T-helper 1 cell treated with Interleukin-12 subunit alpha and Interleukin-12 subunit beta and Interleukin-4 antibody, amounts not matched to agents 30 ng/mL and 1 ng/mL, for 36 hours (primary cell): Measurements from ENCODE around the gene TMEM11. TPM values are rescaled to one million over a fixed set of nuclear protein-coding genes. Genes with fewer than 3 reads are reported as not detected.

Experiments used
- intact Hi-C: fragments of 100-400 bp; cut with micrococcal nuclease; formaldehyde crosslinking; loops from one replicate; pipeline ENCODE4 v1.15.1; 2024
- total RNA-seq: library from RNA; stranded (reverse); gene quantifications from 2 replicates; pipeline ENCODE4 v1.2.3, GENCODE V29; 2022

The TMEM11 gene
- total RNA-seq, result 21.4 and 23.2 TPM in 2 replicates

GRCh38 chr17:21214015-21214776, at the start of gene TMEM11:
Gene TMEM11 (minus strand): TSS chr17:21214161. CDS start chr17:21214152, 9 bp downstream.
- intact Hi-C loops, result loop anchor here (1.0 to 5.0 kb wide), 14 partner anchors 25 to 1237 kb away; partner anchors contain the start of genes AKAP10, DHRS7B, MAP2K3 and NATD1

- intact Hi-C loops, result no loop called here
Measured at GRCh38 chr17:21263376-21263775, 49.4 kb upstream of the TMEM11 start.

- intact Hi-C loops, result no loop called here
Measured at GRCh38 chr17:21262259-21262993, 48.5 kb upstream of the TMEM11 start.

GRCh38 chr17:21258593-21258992, 44.6 kb upstream of the TMEM11 start:
- intact Hi-C loops, result no loop called here

- intact Hi-C loops, result loop anchor here (1.0 kb wide), 10 partner anchors 21 to 297 kb away; partner anchors contain the start of genes DHRS7B, MAP2K3, TMEM11 and USP22
Measured at GRCh38 chr17:21253646-21254441, 39.9 kb upstream of the TMEM11 start.

GRCh38 chr17:21252796-21253645, 39.1 kb upstream of the TMEM11 start, which contains the start of gene NATD1:
Gene NATD1 (minus strand): TSS chr17:21253410. CDS start chr17:21253264, 146 bp downstream.
- intact Hi-C loops, result loop anchor here (1.0 kb wide), 10 partner anchors 22 to 298 kb away; partner anchors contain the start of genes DHRS7B, MAP2K3, TMEM11 and USP22

- intact Hi-C loops, result no loop called here
Measured at GRCh38 chr17:21252289-21252795, 38.4 kb upstream of the TMEM11 start.

- intact Hi-C loops, result no loop called here
Measured at GRCh38 chr17:21251337-21252010, 37.5 kb upstream of the TMEM11 start.

- intact Hi-C loops, result no loop called here
Measured at GRCh38 chr17:21250854-21251253, 36.9 kb upstream of the TMEM11 start.

- intact Hi-C loops, result no loop called here
Measured at GRCh38 chr17:21249920-21250703, 36.2 kb upstream of the TMEM11 start.

- intact Hi-C loops, result no loop called here
Measured at GRCh38 chr17:21249086-21249795, 35.3 kb upstream of the TMEM11 start.

- intact Hi-C loops, result no loop called here
Measured at GRCh38 chr17:21248500-21248899, 34.5 kb upstream of the TMEM11 start.

GRCh38 chr17:21247552-21248258, 33.7 kb upstream of the TMEM11 start:
- intact Hi-C loops, result no loop called here

- intact Hi-C loops, result no loop called here
Measured at GRCh38 chr17:21246698-21247097, 32.7 kb upstream of the TMEM11 start.

- intact Hi-C loops, result no loop called here
Measured at GRCh38 chr17:21245639-21246084, 31.7 kb upstream of the TMEM11 start.

- intact Hi-C loops, result no loop called here
Measured at GRCh38 chr17:21243516-21244303, 29.7 kb upstream of the TMEM11 start.
